Small intestine (tissue), 7 donors: Measurements from ENCODE around the gene OAT. TPM values are rescaled to one million over a fixed set of nuclear protein-coding genes. Genes with fewer than 3 reads are reported as not detected.

Experiments used
- DNase-seq, 2 donors: peaks; one replicate each; pipeline versions ENCODE4 v3.0.0 to v3.0.0-alpha.2; 2013
- FAIRE-seq: peaks from 2 replicates; lab custom pipeline; 2012; peaks lifted over from hg19 to GRCh38; lab: Jason Lieb, UNC
- H3K27ac ChIP-seq, 3 donors: one replicate each; pipeline ENCODE4 v1.5.1; 2013; ENCODE audit warnings: low read length in 2 of 3, mild to moderate bottlenecking in 2 of 3, control low read depth in 1 of 3, inconsistent platforms in 1 of 3, low read depth in 1 of 3, moderate library complexity in 1 of 3
- H3K27me3 ChIP-seq, 3 donors: one replicate each; pipeline ENCODE4 v1.6.1; 2013; ENCODE audit warnings: low read length in 3 of 3, inconsistent platforms in 1 of 3; ENCODE audit not compliant: control insufficient read depth in 3 of 3, insufficient read depth in 3 of 3
- H3K36me3 ChIP-seq, 3 donors: one replicate each; pipeline ENCODE4 v1.6.1; 2013; ENCODE audit warnings: low read length in 3 of 3, inconsistent platforms in 1 of 3, low read depth in 1 of 3, mild to moderate bottlenecking in 1 of 3, moderate library complexity in 1 of 3; ENCODE audit not compliant: control insufficient read depth in 3 of 3, insufficient read depth in 2 of 3
- H3K4me1 ChIP-seq, 3 donors: one replicate each; pipeline ENCODE4 v1.6.1; 2013; ENCODE audit warnings: low read length in 2 of 3, inconsistent platforms in 1 of 3, low read depth in 1 of 3, mild to moderate bottlenecking in 1 of 3, moderate library complexity in 1 of 3; ENCODE audit not compliant: control insufficient read depth in 3 of 3, insufficient read depth in 2 of 3
- H3K4me3 ChIP-seq, 3 donors: one replicate each; pipeline ENCODE4 v1.5.1; 2013; ENCODE audit warnings: low read length in 3 of 3, control low read depth in 1 of 3, inconsistent platforms in 1 of 3, low read depth in 1 of 3, mild to moderate bottlenecking in 1 of 3, moderate library complexity in 1 of 3
- H3K9me3 ChIP-seq, 2 donors: one replicate each; pipeline ENCODE4 v1.6.1; 2013; ENCODE audit warnings: low read depth in 1 of 2, low read length in 1 of 2; ENCODE audit not compliant: control insufficient read depth in 2 of 2, insufficient read depth in 1 of 2
- WGBS, 3 donors: extraction: QIAGEN DNeasy Blood & Tissue Kit; methylation state at CpG; one replicate each; pipeline ENCODE4 v1.1.7; 2013; 5-methylcytosine and 5-hydroxymethylcytosine counted together
- polyA plus RNA-seq, 4 donors: library from polyadenylated mRNA; stranded (reverse) in 3 of 4; unstranded in 1 of 4; fragments of 200-250 nt in 3 of 4; fragments of 120-200 nt in 1 of 4; gene quantifications; one replicate each; pipeline versions ENCODE4 v1.2.1 to v1.2.3, GENCODE V29; 2013
- donor health status: healthy with polysubstance abuse.
- donor health status: control.
- donor health status: control.
- donor health status: Bipolar disorder and iron deficiency.
- donor health status: healthy.

The OAT gene
- polyA plus RNA-seq, 4 donors = 247 to 2,019 (median 1,023) TPM

DNA sequence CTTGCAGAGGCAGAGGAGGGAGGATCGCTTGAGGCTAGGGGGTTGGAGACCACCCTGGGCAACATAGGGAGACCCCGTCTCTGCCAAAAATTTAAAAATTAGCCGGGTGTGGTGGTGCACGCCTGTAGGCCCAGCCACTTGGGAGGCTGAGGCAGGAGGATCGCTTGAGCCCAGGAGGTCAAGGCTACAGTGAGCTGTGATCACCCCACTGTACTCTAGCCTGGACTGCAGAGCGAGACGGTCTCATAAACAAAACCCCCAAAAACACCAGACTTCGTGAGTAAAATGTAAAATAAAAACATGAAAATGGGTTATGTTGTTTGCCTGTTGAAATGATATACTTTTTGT is 43.6 kb upstream of the OAT start:
- WGBS, 3 donors = 65 to 81% (median 68%) methylated on average over 8 of the region's 8 CpGs
- no peak for DNase-seq

DNA sequence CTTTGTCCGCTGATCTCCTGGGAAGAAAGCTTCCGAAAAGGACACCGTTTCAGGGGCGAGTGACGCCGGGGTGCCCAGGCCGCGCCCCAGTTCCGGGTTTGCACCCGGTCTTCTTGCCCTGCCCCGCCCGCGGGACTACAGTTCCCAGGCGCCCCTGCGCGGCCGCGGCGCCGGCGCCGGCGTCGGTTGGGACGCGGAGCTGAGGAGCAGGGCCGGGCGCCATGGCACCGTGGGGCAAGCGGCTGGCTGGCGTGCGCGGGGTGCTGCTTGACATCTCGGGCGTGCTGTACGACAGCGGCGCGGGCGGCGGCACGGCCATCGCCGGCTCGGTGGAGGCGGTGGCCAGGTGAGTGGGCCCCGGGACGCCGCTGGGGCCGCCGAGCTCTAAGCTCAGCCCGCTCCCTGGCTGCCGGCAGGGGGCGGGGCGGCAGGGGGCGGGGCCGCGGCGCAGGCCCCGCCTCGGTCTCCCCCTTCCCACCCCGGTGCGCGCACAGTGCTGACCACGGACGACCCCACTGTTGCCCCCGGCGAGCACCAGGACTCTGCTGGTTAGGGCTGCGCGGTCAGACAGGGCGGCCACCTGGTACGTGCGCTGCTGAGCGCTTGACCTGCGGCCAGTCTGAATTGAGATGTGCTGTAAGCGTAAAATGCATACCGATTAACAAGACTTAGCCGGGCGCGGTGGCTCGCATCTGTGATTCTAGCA is 43.1 kb upstream of the OAT start, which contains the start of gene LHPP:
TSS of gene LHPP (plus strand) at position 182 of the 706 bp plus-strand sequence. CDS start at position 222, 40 bp downstream.
- peaks cover 0 to 1% (median 0%) of the 10 kb centered on the region in 3 donors for H3K27me3 ChIP-seq
- DNase-seq = peak; percentile 92 to 98
- H3K4me1 ChIP-seq = peaks cover 0 to 22% (median 3%) of the 10 kb centered on the region in 3 donors
- H3K9me3 ChIP-seq = no peaks in the 10 kb centered on the region
- H3K27ac ChIP-seq = peak within 1 kb of the TSS; percentile 75 to 95 (median 83)
- no peaks in the 10 kb centered on the region for H3K36me3 ChIP-seq
- no peak for FAIRE-seq
- H3K4me3 ChIP-seq = peak within 1 kb of the TSS; percentile 57 to 89 (median 78)
- WGBS, 3 donors = 0 to 1% (median 1%) methylated on average over 53 to 81 of the region's 81 CpGs

More for the DNA sequence above, 43.6 kb upstream of the OAT start:
- Histone ChIP-seq H3K36me3 (no peaks in the 10 kb centered on the region), H3K9me3 (no peaks in the 10 kb centered on the region), H3K27ac (peak overlapping the region in 2 of 3 donors; percentile 15 to 83), H3K4me3 (peak overlapping the region; percentile 57 to 89 (median 78)), H3K27me3 (no peaks in the 10 kb centered on the region), H3K4me1 (peaks cover 0 to 22% (median 3%) of the 10 kb centered on the region in 3 donors)
- FAIRE-seq = no peak

DNA sequence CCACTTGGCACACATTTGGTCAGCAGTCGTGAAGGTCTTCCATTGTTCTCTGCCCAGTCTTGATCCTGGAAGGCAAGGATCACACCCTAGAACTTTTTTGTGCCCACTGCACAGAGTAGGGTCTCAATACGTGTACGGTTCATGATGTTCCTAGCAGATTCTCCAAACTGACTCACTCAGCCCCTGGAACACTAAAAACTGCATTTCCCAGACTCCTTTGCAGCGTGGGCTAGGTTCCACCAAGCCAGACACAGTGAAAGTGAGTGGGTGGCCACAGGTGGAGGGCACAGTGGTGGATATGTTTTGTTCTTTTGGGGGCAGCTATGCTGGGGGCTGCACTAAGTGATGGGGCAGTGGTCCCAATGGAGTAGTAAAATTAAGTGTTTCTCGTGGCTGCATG is 41.4 kb upstream of the OAT start:
- H3K27me3 ChIP-seq = peaks cover 0 to 4% (median 3%) of the 10 kb centered on the region in 3 donors
- no peaks in the 10 kb centered on the region for H3K9me3 ChIP-seq
- no peak for FAIRE-seq
- peaks cover 0 to 11% (median 0%) of the 10 kb centered on the region in 3 donors for H3K4me1 ChIP-seq
- no peak overlapping the region for H3K4me3 ChIP-seq
- 67 to 83% (median 83%) methylated on average over 5 of the region's 5 CpGs for WGBS, 3 donors
- no peak for DNase-seq
- no peaks in the 10 kb centered on the region for H3K36me3 ChIP-seq
- H3K27ac ChIP-seq = no peak overlapping the region

GRCh38 chr10:124459395-124459794 is 40.7 kb upstream of the OAT start:
- no peak overlapping the region for H3K4me3 ChIP-seq
- DNase-seq (no peak), FAIRE-seq (no peak)
- H3K9me3 ChIP-seq = no peaks in the 10 kb centered on the region
- H3K27ac ChIP-seq = no peak overlapping the region
- H3K36me3 ChIP-seq = no peaks in the 10 kb centered on the region
- 13 to 60% (median 19%) methylated on average over 1 of the region's 1 CpG for WGBS, 3 donors
- peaks cover 0 to 4% (median 0%) of the 10 kb centered on the region in 3 donors for H3K4me1 ChIP-seq
- peaks cover 0 to 5% (median 4%) of the 10 kb centered on the region in 3 donors for H3K27me3 ChIP-seq

GRCh38 chr10:124458889-124459288 is 40.2 kb upstream of the OAT start:
- FAIRE-seq = no peak
- H3K9me3 ChIP-seq = no peaks in the 10 kb centered on the region
- no peak overlapping the region for H3K4me3 ChIP-seq
- H3K27me3 ChIP-seq = peaks cover 0 to 9% (median 5%) of the 10 kb centered on the region in 3 donors
- no peaks in the 10 kb centered on the region for H3K4me1 ChIP-seq
- H3K27ac ChIP-seq = no peak overlapping the region
- H3K36me3 ChIP-seq = no peaks in the 10 kb centered on the region
- WGBS, 3 donors = 66 to 89% (median 88%) methylated on average over 2 of the region's 2 CpGs
- DNase-seq = no peak

- no peak for DNase-seq
- no peak overlapping the region for H3K4me3 ChIP-seq
- no peak overlapping the region for H3K27ac ChIP-seq
- no peak for FAIRE-seq
- H3K4me1 ChIP-seq = no peaks in the 10 kb centered on the region
- WGBS, 3 donors = 90 to 94% (median 93%) methylated on average over 4 of the region's 4 CpGs
- H3K27me3 ChIP-seq = peaks cover 0 to 14% (median 9%) of the 10 kb centered on the region in 3 donors
- H3K9me3 ChIP-seq = no peaks in the 10 kb centered on the region
- no peaks in the 10 kb centered on the region for H3K36me3 ChIP-seq
Measured at GRCh38 chr10:124458473-124458872, 39.8 kb upstream of the OAT start.

GRCh38 chr10:124455441-124455840 is 36.7 kb upstream of the OAT start:
- FAIRE-seq (no peak), DNase-seq (no peak)
- Histone ChIP-seq H3K27me3 (peaks cover 0 to 37% (median 25%) of the 10 kb centered on the region in 3 donors), H3K4me3 (no peak overlapping the region), H3K4me1 (no peaks in the 10 kb centered on the region), H3K9me3 (no peaks in the 10 kb centered on the region), H3K27ac (no peak overlapping the region), H3K36me3 (no peaks in the 10 kb centered on the region)
- 71 to 80% (median 73%) methylated on average over 7 of the region's 7 CpGs for WGBS, 3 donors

GRCh38 chr10:124453960-124454610 is 35.4 kb upstream of the OAT start:
- no peak for DNase-seq
- Histone ChIP-seq H3K4me3 (no peak overlapping the region), H3K9me3 (no peaks in the 10 kb centered on the region), H3K27ac (no peak overlapping the region), H3K36me3 (no peaks in the 10 kb centered on the region), H3K27me3 (peaks cover 7 to 48% (median 35%) of the 10 kb centered on the region in 3 donors), H3K4me1 (peaks cover 0 to 5% (median 0%) of the 10 kb centered on the region in 3 donors)
- no peak for FAIRE-seq
- WGBS, 3 donors = 32 to 47% (median 45%) methylated on average over 8 of the region's 8 CpGs
